ENCODE data around the gene ME3.

DNA sequence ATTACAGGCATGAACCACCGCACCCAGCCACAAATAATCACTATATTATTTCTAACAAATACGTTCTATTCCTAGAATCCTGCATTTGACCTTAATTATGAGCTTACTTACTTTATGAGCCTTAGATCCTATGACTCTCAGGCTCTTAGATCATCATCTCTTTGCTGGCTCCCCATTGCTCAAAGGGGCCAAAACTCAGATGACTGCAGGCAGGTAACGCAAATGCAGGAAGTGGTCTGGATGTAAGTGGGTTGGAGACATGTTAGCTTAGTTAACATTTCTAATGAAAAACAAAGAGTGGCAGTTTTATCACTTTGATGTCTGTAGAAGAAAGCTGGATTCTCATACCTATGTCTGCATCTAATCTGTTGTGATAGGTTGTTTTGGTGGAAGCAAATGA lies 274.3 kb downstream of the ME3 start:
- no peak for TF ChIP-seq EZH2 (IDR thresholded peaks at IDR 0.05; ENCODE audit: insufficient read depth, poor library complexity, severe bottlenecking)
- no peak for TF ChIP-seq EZH2phosphoT487 (IDR thresholded peaks at IDR 0.05; ENCODE audit: insufficient read depth, low read depth)

Measured in GM23248 (cell line).